ENCODE results near the gene TTC6. TPM values are rescaled to one million over a fixed set of nuclear protein-coding genes. Genes with fewer than 3 reads are reported as not detected.
A peak's percentile ranks its signal among the peaks of the same experiment; 100 is the strongest.

Gene TTC6
- total RNA-seq, 1 donor from 2014 or later = not detected

- Histone ChIP-seq H3K36me3 (no peaks in the 10 kb centered on the region), H3K4me1 (peaks cover 0 to 8% of the 10 kb centered on the region in 2 donors), H3K27me3 (peaks cover 32% of the 10 kb centered on the region), H3K4me3 (peak overlapping the region in 1 of 2 donors; percentile 6), H3K9me3 (no peaks in the 10 kb centered on the region), H3K27ac (no peak overlapping the region)
- DNase-seq (ENCODE audit: low spot score in 2 of 2) = no peak
- TF ChIP-seq CTCF (IDR thresholded peaks at IDR 0.05) = no peak
- intact Hi-C loops (cut with DNase I) = no loop called here
Observed at GRCh38 chr14:37583358-37584210, 11.8 kb upstream of the TTC6 start.

- H3K4me1 ChIP-seq = peaks cover 0 to 8% of the 10 kb centered on the region in 2 donors
- no peak for DNase-seq (ENCODE audit: low spot score in 2 of 2)
- no peak overlapping the region for H3K27ac ChIP-seq
- no peaks in the 10 kb centered on the region for H3K9me3 ChIP-seq
- peaks cover 36% of the 10 kb centered on the region for H3K27me3 ChIP-seq
- H3K36me3 ChIP-seq = no peaks in the 10 kb centered on the region
- no peak overlapping the region for H3K4me3 ChIP-seq
- intact Hi-C loops (cut with DNase I) = no loop called here
- TF ChIP-seq CTCF (IDR thresholded peaks at IDR 0.05) = no peak
Observed at GRCh38 chr14:37584211-37585100, 11.0 kb upstream of the TTC6 start.

- Histone ChIP-seq H3K4me3 (no peak overlapping the region), H3K36me3 (no peaks in the 10 kb centered on the region), H3K27me3 (peaks cover 40% of the 10 kb centered on the region), H3K27ac (no peak overlapping the region), H3K4me1 (peaks cover 0 to 8% of the 10 kb centered on the region in 2 donors), H3K9me3 (no peaks in the 10 kb centered on the region)
- no peak for DNase-seq (ENCODE audit: low spot score in 2 of 2)
- TF ChIP-seq CTCF (IDR thresholded peaks at IDR 0.05) = no peak
- intact Hi-C loops (cut with DNase I) = no loop called here
Observed at GRCh38 chr14:37585101-37585511, 10.3 kb upstream of the TTC6 start.

GRCh38 chr14:37585971-37586796 is 9.2 kb upstream of the TTC6 start:
- peaks cover 0 to 8% of the 10 kb centered on the region in 2 donors for H3K4me1 ChIP-seq
- no peak for TF ChIP-seq CTCF (IDR thresholded peaks at IDR 0.05)
- peaks cover 45% of the 10 kb centered on the region for H3K27me3 ChIP-seq
- intact Hi-C loops (cut with DNase I) = no loop called here
- H3K9me3 ChIP-seq = no peaks in the 10 kb centered on the region
- no peak overlapping the region for H3K4me3 ChIP-seq
- DNase-seq (ENCODE audit: low spot score in 2 of 2) = no peak
- H3K27ac ChIP-seq = no peak overlapping the region
- H3K36me3 ChIP-seq = no peaks in the 10 kb centered on the region

GRCh38 chr14:37586797-37587130 is 8.7 kb upstream of the TTC6 start:
- peaks cover 0 to 8% of the 10 kb centered on the region in 2 donors for H3K4me1 ChIP-seq
- H3K4me3 ChIP-seq = no peak overlapping the region
- H3K9me3 ChIP-seq = no peaks in the 10 kb centered on the region
- H3K27ac ChIP-seq = no peak overlapping the region
- no peak for TF ChIP-seq CTCF (IDR thresholded peaks at IDR 0.05)
- DNase-seq (ENCODE audit: low spot score in 2 of 2) = no peak
- intact Hi-C loops (cut with DNase I) = no loop called here
- H3K36me3 ChIP-seq = no peaks in the 10 kb centered on the region
- peaks cover 50% of the 10 kb centered on the region for H3K27me3 ChIP-seq

All from ascending aorta (tissue), 2 donors.